Keratinocyte (primary cell): Measurements from ENCODE around the gene GINM1. TPM values are rescaled to one million over a fixed set of nuclear protein-coding genes. Genes with fewer than 3 reads are reported as not detected.

Source experiments
- DNase-seq: peaks from one replicate; pipeline ENCODE4 v3.0.0-alpha.2; 2011; ENCODE audit warnings: low read depth, missing footprints, low spot score
- FAIRE-seq: peaks from 2 replicates; lab custom pipeline; 2011; peaks lifted over from hg19 to GRCh38; lab: Jason Lieb, UNC
- H2AFZ ChIP-seq: 2 replicates; pipeline ENCODE4 v1.6.0; 2012; ENCODE audit warnings: low read length, control low read depth, inconsistent platforms; ENCODE audit not compliant: control insufficient read depth
- H3K27ac ChIP-seq: 2 replicates; pipeline ENCODE4 v1.5.1; 2011; ENCODE audit warnings: low read length; ENCODE audit not compliant: control insufficient read depth, insufficient read depth
- H3K27me3 ChIP-seq: 3 replicates; pipeline ENCODE4 v1.6.0; 2011; ENCODE audit warnings: low read length; ENCODE audit not compliant: control insufficient read depth, insufficient read depth; ENCODE audit errors: extremely low read depth
- H3K36me3 ChIP-seq, 2 experiments: 2 replicates in 1 of 2; 3 replicates in 1 of 2; pipeline ENCODE4 v1.5.1; 2011; ENCODE audit warnings: low read length in 2 of 2, mild to moderate bottlenecking in 1 of 2; ENCODE audit not compliant: control insufficient read depth in 2 of 2, insufficient read depth in 2 of 2; ENCODE audit errors: extremely low read depth in 1 of 2
- H3K4me1 ChIP-seq: 3 replicates; pipeline ENCODE4 v1.5.1; 2011; ENCODE audit warnings: low read length; ENCODE audit not compliant: control insufficient read depth, insufficient read depth; ENCODE audit errors: extremely low read depth
- H3K4me2 ChIP-seq: 3 replicates; pipeline ENCODE4 v1.6.0; 2011; ENCODE audit warnings: low read depth, low read length; ENCODE audit not compliant: control insufficient read depth, insufficient read depth; ENCODE audit errors: extremely low read depth
- H3K4me3 ChIP-seq, 3 experiments: fragments of 200-600 bp in 1 of 3; sonication (generic) in 1 of 3; 2 replicates in 2 of 3; 3 replicates in 1 of 3; pipeline ENCODE4 v1.5.1; 2011 to 2016; ENCODE audit warnings: low read length in 3 of 3, mild to moderate bottlenecking in 3 of 3, control low read depth in 2 of 3, inconsistent platforms in 1 of 3, low read depth in 1 of 3, mixed read lengths in 1 of 3, mixed run types in 1 of 3, moderate library complexity in 1 of 3; ENCODE audit not compliant: control insufficient read depth in 2 of 3, insufficient read depth in 2 of 3; ENCODE audit errors: extremely low read depth in 1 of 3
- H3K79me2 ChIP-seq: 2 replicates; pipeline ENCODE4 v1.6.0; 2012; ENCODE audit warnings: low read length; ENCODE audit not compliant: control insufficient read depth, insufficient read depth
- H3K9ac ChIP-seq: 3 replicates; pipeline ENCODE4 v1.6.0; 2011; ENCODE audit warnings: low read length; ENCODE audit not compliant: control insufficient read depth, insufficient read depth; ENCODE audit errors: extremely low read depth
- H3K9me1 ChIP-seq: 3 replicates; pipeline ENCODE4 v1.6.0; 2011; ENCODE audit warnings: low read length; ENCODE audit not compliant: control insufficient read depth, insufficient read depth; ENCODE audit errors: extremely low read depth
- H3K9me3 ChIP-seq: 2 replicates; pipeline ENCODE4 v1.5.1; 2012; ENCODE audit warnings: low read depth, low read length; ENCODE audit not compliant: control insufficient read depth
- H4K20me1 ChIP-seq: 3 replicates; pipeline ENCODE4 v1.6.0; 2011; ENCODE audit warnings: low read length; ENCODE audit not compliant: control insufficient read depth, insufficient read depth; ENCODE audit errors: extremely low read depth
- EZH2 ChIP-seq: IDR thresholded peaks from one replicate; pipeline ENCODE4 v1.6.1; 2012; ENCODE audit warnings: inconsistent platforms, mild to moderate bottlenecking, low read length, moderate library complexity
- dilution Hi-C: fragments of 300-500 bp; cut with MboI; formaldehyde crosslinking; loops from one replicate; pipeline ENCODE4 v1.7.0; 2020; ENCODE audit warnings: low sequenced_read_pairs; ENCODE audit not compliant: extremely low pct_ligation_motif_present
- polyA plus RNA-seq, 5 experiments: library from polyadenylated mRNA; depleted of rRNA in 3 of 5; stranded (reverse) in 3 of 5; stranded (forward) in 1 of 5; unstranded in 1 of 5; fragments of >200 nt; gene quantifications; 1 replicate in 1 of 5; 2 replicates in 3 of 5; 3 replicates in 1 of 5; pipeline versions ENCODE4 v1.2.1 to v1.2.3, GENCODE V29; 2011 to 2012; ENCODE audit warnings: missing spikeins in 2 of 5, low read depth in 1 of 5, low replicate concordance in 1 of 5
- TF ChIP-seq, protein P1 (sequence below), 3 experiments: IDR thresholded peaks in 1 of 3; conservative IDR thresholded peaks in 1 of 3; optimal IDR thresholded peaks in 1 of 3; 2 replicates in 2 of 3; 3 replicates in 1 of 3; pipeline versions ENCODE3 to v1.5.1; 2011; ENCODE audit warnings: low read length in 3 of 3, mild to moderate bottlenecking in 3 of 3, moderate library complexity in 2 of 3, control low read depth in 1 of 3, inconsistent platforms in 1 of 3; ENCODE audit not compliant: insufficient read depth in 2 of 3; ENCODE audit errors: extremely low read depth in 1 of 3

The GINM1 gene
- polyA plus RNA-seq, 1 donor (not counting 4 experiments of a cell fraction or from before 2014, with no cell fraction given), result 29.7 TPM

DNA sequence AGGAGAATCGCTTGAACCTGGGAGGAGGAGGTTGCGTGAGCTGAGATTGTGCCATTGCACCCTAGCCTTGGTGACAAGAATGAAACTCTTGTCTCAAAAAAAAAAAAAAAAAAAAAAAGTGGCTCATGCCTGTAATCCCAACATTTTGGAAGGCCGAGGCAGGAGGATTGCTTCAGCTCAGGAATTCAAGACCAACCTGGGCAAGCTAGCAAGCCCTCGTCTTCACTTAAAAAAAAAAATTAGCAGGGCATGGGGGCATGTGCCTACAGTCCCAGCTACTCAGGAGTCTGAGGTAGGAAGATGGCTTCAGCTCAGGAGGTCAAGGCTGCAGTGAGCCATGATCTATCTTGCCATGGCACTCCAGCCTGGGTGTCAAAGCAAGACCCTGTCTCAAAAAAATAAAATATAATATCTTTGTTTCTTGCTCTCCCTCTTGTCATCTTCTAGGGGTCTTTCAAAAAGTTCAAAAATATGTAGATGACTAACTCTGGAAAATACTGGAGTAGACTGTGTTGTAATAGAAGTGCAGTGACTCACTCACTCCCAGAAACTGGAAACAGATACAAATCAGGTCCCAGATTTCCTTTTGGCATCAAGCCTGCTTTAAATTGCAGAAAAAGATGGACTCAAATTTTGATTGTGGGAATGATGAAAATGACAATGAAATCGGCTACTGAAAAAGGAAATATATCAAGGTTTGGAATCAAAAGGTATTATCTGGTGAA, 2.8 kb upstream of the GINM1 start:
- FAIRE-seq, result no peak

GRCh38 chr6:149563928-149564325, 2.2 kb upstream of the GINM1 start:
- H3K27ac ChIP-seq, result peak overlapping the region; percentile 37
- no peak overlapping the region for H3K9ac ChIP-seq
- H3K79me2 ChIP-seq, result peaks cover 22% of the 10 kb centered on the region
- FAIRE-seq (no peak), DNase-seq (no peak)
- H3K9me1 ChIP-seq, result no peaks in the 10 kb centered on the region
- dilution Hi-C loops, result no loop called here
- no peaks in the 10 kb centered on the region for H3K36me3 ChIP-seq
- H3K4me2 ChIP-seq, result peak overlapping the region; percentile 96
- no peaks in the 10 kb centered on the region for H3K27me3 ChIP-seq
- H4K20me1 ChIP-seq, result no peaks in the 10 kb centered on the region
- no peak overlapping the region for H2AFZ ChIP-seq
- no peak overlapping the region for H3K4me3 ChIP-seq
- no peaks in the 10 kb centered on the region for H3K9me3 ChIP-seq
- TF ChIP-seq, protein P1, sequence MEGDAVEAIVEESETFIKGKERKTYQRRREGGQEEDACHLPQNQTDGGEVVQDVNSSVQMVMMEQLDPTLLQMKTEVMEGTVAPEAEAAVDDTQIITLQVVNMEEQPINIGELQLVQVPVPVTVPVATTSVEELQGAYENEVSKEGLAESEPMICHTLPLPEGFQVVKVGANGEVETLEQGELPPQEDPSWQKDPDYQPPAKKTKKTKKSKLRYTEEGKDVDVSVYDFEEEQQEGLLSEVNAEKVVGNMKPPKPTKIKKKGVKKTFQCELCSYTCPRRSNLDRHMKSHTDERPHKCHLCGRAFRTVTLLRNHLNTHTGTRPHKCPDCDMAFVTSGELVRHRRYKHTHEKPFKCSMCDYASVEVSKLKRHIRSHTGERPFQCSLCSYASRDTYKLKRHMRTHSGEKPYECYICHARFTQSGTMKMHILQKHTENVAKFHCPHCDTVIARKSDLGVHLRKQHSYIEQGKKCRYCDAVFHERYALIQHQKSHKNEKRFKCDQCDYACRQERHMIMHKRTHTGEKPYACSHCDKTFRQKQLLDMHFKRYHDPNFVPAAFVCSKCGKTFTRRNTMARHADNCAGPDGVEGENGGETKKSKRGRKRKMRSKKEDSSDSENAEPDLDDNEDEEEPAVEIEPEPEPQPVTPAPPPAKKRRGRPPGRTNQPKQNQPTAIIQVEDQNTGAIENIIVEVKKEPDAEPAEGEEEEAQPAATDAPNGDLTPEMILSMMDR (optimal IDR thresholded peaks at IDR 0.05 in 1 of 3, IDR thresholded peaks at IDR 0.05 in 1 of 3, conservative IDR thresholded peaks at IDR 0.05 in 1 of 3; ENCODE audit: extremely low read depth in 1 of 3, insufficient read depth in 2 of 3, low read length in 3 of 3), result no peak
- TF ChIP-seq EZH2, result no peak
- peaks cover 26% of the 10 kb centered on the region for H3K4me1 ChIP-seq

More for the DNA sequence above, 2.8 kb upstream of the GINM1 start:
- DNase-seq, result no peak
- Histone ChIP-seq H3K4me1 (peaks cover 26% of the 10 kb centered on the region), H3K9ac (no peak overlapping the region), H2AFZ (no peak overlapping the region), H3K9me3 (no peaks in the 10 kb centered on the region), H3K9me1 (no peaks in the 10 kb centered on the region), H3K27me3 (no peaks in the 10 kb centered on the region), H3K4me3 (no peak overlapping the region), H3K27ac (peak overlapping the region; percentile 51), H3K4me2 (peak overlapping the region; percentile 96), H4K20me1 (no peaks in the 10 kb centered on the region), H3K79me2 (peaks cover 19% of the 10 kb centered on the region), H3K36me3 (no peaks in the 10 kb centered on the region)
- dilution Hi-C loops, result no loop called here
- TF ChIP-seq, protein P1 (optimal IDR thresholded peaks at IDR 0.05 in 1 of 3, IDR thresholded peaks at IDR 0.05 in 1 of 3, conservative IDR thresholded peaks at IDR 0.05 in 1 of 3; ENCODE audit: extremely low read depth in 1 of 3, insufficient read depth in 2 of 3, low read length in 3 of 3), result no peak
- no peak for TF ChIP-seq EZH2
